A673 (cell line): ENCODE data around the gene CFAP99. TPM values are rescaled to one million over a fixed set of nuclear protein-coding genes. Genes with fewer than 3 reads are reported as not detected.

Source experiments
- BruUV-seq: library from RNA; stranded (reverse); fragments of 400-500 nt; replicated peaks from 2 replicates; lab custom pipeline; 2021; lab: Mats Ljungman, UMichigan
- CTCF ChIA-PET: fragments of 300-600 bp; sonication (Branson Sonifier 250); formaldehyde crosslinking; loops from one replicate; lab custom pipeline; 2022; ENCODE audit warnings: antibody characterized with exemption; lab: Charles Lee
- POLR2A ChIA-PET: fragments of 300-600 bp; sonication (Branson Sonifier 250); formaldehyde crosslinking; loops from one replicate; lab custom pipeline; 2022; ENCODE audit warnings: antibody characterized with exemption; ENCODE audit not compliant: low non-redundant PET; lab: Charles Lee
- DNase-seq: peaks from one replicate; pipeline ENCODE4 v3.0.0-alpha.2; 2015; ENCODE audit warnings: low spot score
- H3K27ac ChIP-seq: fragments of 200-600 bp; sonication (generic); 2 replicates; pipeline ENCODE4 v1.5.1; 2016; ENCODE audit warnings: mixed run types, low read depth, mild to moderate bottlenecking, mixed read lengths, antibody characterized with exemption, low read length; ENCODE audit not compliant: poor library complexity, severe bottlenecking
- H3K27me3 ChIP-seq: fragments of 200-600 bp; sonication (generic); replicated peaks from 2 replicates; pipeline ENCODE4 v1.6.1; 2017; ENCODE audit warnings: mixed run types, low read depth, mild to moderate bottlenecking, mixed read lengths, antibody characterized with exemption, low read length; ENCODE audit not compliant: insufficient read depth, poor library complexity
- H3K36me3 ChIP-seq: fragments of 200-600 bp; sonication (generic); 2 replicates; pipeline ENCODE4 v1.6.1; 2016; ENCODE audit warnings: mixed run types, mild to moderate bottlenecking, mixed read lengths, antibody characterized with exemption, low read length; ENCODE audit not compliant: insufficient read depth, poor library complexity, severe bottlenecking
- H3K4me1 ChIP-seq: fragments of 200-600 bp; sonication (generic); 2 replicates; pipeline ENCODE4 v1.6.1; 2017; ENCODE audit warnings: mixed run types, mild to moderate bottlenecking, mixed read lengths, antibody characterized with exemption, low read length; ENCODE audit not compliant: insufficient read depth, poor library complexity, severe bottlenecking
- H3K4me3 ChIP-seq: fragments of 200-600 bp; sonication (generic); 2 replicates; pipeline ENCODE4 v1.5.1; 2016; ENCODE audit warnings: low read depth, mixed run types, mild to moderate bottlenecking, mixed read lengths, low read length; ENCODE audit not compliant: poor library complexity, severe bottlenecking
- H3K9me3 ChIP-seq: fragments of 200-600 bp; sonication (generic); 2 replicates; pipeline ENCODE4 v1.6.1; 2016; ENCODE audit warnings: mixed run types, low read depth, mild to moderate bottlenecking, mixed read lengths, antibody characterized with exemption, low read length; ENCODE audit not compliant: poor library complexity, severe bottlenecking
- EZH2 ChIP-seq: fragments of 200-600 bp; sonication (generic); IDR thresholded peaks from 2 replicates; pipeline ENCODE4 v1.6.1; 2017; ENCODE audit warnings: borderline replicate concordance, low read depth, mild to moderate bottlenecking, mixed read lengths, antibody characterized with exemption, low read length; ENCODE audit not compliant: poor library complexity, severe bottlenecking
- intact Hi-C: fragments of 100-400 bp; cut with micrococcal nuclease; formaldehyde crosslinking; loops from one replicate; pipeline ENCODE4 v1.10.0; 2022; ENCODE audit not compliant: unreplicated experiment
- total RNA-seq: library from RNA; stranded (reverse); gene quantifications from 2 replicates; pipeline ENCODE4 v1.2.3, GENCODE V29; 2021
- TF ChIP-seq, protein P1 (sequence below): fragments of 300-800, 200-600 bp; sonication (generic); conservative IDR thresholded peaks from 2 replicates; pipeline ENCODE4 v1.5.1; 2017; ENCODE audit warnings: low read depth, mild to moderate bottlenecking, antibody characterized with exemption, low read length, moderate library complexity, mixed read lengths

CFAP99 gene
- total RNA-seq, 1 experiment from 2014 or later = not detected

DNA sequence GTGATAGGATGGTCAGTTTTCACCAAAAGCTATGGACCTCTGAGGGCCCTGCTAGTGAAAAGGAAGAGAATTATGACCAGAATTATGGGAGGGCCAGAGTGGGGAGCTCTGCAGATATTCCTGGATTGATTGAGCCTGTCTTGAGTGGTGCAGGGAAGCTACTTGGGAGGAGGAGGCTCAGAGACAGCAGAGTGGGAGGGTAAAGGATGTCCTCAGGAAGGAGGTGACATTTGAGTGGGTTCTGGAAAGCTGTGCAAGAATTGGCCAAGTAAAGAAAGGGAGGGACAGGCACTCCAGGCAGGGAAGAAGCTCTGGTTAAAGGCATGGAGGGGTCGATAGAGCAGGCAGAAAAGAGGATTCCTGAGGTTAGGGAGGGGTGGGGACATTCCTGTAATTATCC lies 74.2 kb downstream of the CFAP99 start:
- BruUV-seq = no TSS peak
- no peak for DNase-seq
- H3K27ac ChIP-seq = no peak overlapping the region
- peaks cover 9% of the 10 kb centered on the region for H3K4me1 ChIP-seq
- peaks cover 61% of the 10 kb centered on the region for H3K36me3 ChIP-seq
- no peaks in the 10 kb centered on the region for H3K27me3 ChIP-seq
- H3K4me3 ChIP-seq = no peak overlapping the region
- ChIA-PET POLR2A (no interaction called here), CTCF (no interaction called here)
- TF ChIP-seq EZH2 = no peak
- TF ChIP-seq, protein P1, sequence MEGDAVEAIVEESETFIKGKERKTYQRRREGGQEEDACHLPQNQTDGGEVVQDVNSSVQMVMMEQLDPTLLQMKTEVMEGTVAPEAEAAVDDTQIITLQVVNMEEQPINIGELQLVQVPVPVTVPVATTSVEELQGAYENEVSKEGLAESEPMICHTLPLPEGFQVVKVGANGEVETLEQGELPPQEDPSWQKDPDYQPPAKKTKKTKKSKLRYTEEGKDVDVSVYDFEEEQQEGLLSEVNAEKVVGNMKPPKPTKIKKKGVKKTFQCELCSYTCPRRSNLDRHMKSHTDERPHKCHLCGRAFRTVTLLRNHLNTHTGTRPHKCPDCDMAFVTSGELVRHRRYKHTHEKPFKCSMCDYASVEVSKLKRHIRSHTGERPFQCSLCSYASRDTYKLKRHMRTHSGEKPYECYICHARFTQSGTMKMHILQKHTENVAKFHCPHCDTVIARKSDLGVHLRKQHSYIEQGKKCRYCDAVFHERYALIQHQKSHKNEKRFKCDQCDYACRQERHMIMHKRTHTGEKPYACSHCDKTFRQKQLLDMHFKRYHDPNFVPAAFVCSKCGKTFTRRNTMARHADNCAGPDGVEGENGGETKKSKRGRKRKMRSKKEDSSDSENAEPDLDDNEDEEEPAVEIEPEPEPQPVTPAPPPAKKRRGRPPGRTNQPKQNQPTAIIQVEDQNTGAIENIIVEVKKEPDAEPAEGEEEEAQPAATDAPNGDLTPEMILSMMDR = no peak
- H3K9me3 ChIP-seq = no peaks in the 10 kb centered on the region
- intact Hi-C loops = no loop called here

DNA sequence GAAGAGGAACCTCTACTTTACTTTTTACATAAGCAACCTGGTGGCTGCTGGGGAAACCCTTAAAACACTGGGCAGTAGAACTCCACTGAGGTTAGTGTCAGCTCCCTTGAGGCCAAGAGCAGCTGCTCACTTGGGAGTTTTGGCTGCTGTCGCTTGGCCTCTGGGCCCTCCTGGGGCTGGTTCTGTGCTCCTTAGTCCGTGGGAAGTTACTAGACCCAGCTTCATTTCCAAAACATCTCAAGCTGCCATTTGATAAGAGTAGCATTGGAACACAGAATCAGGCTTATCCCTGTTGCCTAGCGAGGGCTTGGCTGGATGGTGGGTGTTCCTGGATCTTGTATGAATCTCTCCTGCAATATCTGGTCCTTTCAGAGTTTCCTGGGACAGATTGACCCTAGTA lies 76.2 kb downstream of the CFAP99 start:
- TF ChIP-seq, protein P1 = no peak
- no peak for TF ChIP-seq EZH2
- Histone ChIP-seq H3K36me3 (peaks cover 76% of the 10 kb centered on the region), H3K4me1 (peaks cover 4% of the 10 kb centered on the region), H3K27ac (no peak overlapping the region), H3K4me3 (no peak overlapping the region), H3K27me3 (no peaks in the 10 kb centered on the region), H3K9me3 (no peaks in the 10 kb centered on the region)
- ChIA-PET POLR2A (no interaction called here), CTCF (no interaction called here)
- intact Hi-C loops = no loop called here
- no peak for DNase-seq
- no TSS peak for BruUV-seq

DNA sequence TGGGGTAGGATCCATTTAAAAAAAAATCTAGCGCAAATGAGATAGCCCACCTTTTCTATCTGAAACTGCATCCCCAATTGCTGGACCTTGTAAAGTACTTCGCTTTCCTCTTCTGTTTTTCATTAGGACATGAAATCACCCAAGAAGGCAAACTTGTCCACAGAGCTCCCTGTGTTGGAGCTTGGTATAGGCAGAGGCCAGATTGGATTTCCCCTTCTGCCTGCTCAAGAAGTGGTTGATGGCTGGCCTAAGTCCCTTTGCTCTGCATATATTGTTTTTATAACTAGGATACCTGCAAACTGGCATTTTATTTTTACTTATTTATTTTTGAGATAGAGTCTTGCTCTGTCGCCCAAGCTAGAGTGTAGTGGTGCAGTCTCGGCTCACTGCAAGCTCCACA lies 78.6 kb downstream of the CFAP99 start:
- BruUV-seq = no TSS peak
- H3K9me3 ChIP-seq = no peaks in the 10 kb centered on the region
- no peaks in the 10 kb centered on the region for H3K4me1 ChIP-seq
- H3K36me3 ChIP-seq = peaks cover 77% of the 10 kb centered on the region
- POLR2A ChIA-PET = no interaction called here
- H3K27me3 ChIP-seq = no peaks in the 10 kb centered on the region
- DNase-seq = no peak
- CTCF ChIA-PET = no interaction called here
- no peak overlapping the region for H3K4me3 ChIP-seq
- TF ChIP-seq, protein P1 = no peak
- no peak for TF ChIP-seq EZH2
- intact Hi-C loops = no loop called here
- H3K27ac ChIP-seq = no peak overlapping the region
